NCI-H187 (cell line): ENCODE data around the gene NBPF6.
"Not testable (repeated sequence)": the region's sequence is repeated elsewhere in the genome, so short reads cannot be mapped to it uniquely, and the experiment has no call there.

Experiments used
- DNase-seq, 2 experiments: peaks; one replicate each; lab custom pipeline; 2025; lab: John Stamatoyannopoulos, UW

Gene NBPF6

DNA sequence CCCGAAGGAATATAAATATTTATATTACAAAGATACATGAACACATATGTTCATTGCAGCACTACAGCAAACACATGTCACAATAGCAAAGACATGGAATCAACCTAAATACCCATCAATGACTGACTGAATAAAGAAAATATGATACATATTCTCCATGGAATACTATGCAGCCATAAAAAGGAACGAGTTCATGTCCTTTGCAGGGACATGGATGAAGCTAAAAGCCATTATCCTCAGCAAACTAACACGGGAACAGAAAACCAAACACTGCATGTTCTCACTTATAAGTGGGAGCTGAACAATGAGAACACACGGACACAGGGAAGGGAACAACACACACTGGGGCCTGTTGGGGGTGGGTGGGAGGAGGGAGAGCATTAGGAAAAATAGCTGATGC is 46.7 kb downstream of the NBPF6 start:
- DNase-seq, result not testable (repeated sequence)

DNA sequence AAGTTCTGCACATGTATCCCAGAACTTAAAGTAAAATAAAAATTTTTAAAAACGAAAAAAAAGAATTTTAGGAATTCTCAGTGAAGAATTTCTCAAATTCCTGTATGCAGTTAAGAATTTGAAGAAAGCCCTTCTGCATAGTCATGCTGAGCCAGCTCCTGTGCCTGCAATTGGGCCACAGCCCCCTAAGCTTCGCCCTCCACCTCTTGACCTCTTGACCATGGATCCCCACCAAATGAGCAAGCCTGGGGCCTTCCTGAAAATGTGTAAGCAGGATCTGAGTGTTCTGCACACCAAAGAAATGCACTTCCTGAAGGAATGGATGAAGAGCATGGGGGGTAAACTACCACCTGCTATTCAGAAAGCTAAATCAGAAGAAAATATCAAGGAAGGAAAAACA is 52.0 kb downstream of the NBPF6 start:
- DNase-seq, result no peak

DNA sequence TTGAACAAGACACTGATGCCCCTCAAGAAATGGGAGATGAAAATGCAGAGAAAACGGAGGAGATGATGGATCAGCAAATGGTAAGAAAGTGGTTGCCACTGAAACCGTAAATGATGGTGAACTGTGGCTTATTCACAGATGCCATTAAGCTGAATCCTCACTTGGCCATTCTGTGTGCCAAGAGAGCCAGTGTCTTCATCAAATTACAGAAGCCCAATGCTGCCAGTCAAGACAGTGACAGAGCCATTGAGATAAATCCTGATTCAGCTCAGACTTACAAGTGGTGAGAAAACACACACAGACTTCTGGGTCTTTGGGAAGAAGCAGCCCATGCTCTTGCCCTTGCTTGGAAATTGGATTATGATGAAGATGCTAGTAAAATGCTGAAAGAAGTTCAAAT is 52.5 kb downstream of the NBPF6 start:
- DNase-seq, result no peak

DNA sequence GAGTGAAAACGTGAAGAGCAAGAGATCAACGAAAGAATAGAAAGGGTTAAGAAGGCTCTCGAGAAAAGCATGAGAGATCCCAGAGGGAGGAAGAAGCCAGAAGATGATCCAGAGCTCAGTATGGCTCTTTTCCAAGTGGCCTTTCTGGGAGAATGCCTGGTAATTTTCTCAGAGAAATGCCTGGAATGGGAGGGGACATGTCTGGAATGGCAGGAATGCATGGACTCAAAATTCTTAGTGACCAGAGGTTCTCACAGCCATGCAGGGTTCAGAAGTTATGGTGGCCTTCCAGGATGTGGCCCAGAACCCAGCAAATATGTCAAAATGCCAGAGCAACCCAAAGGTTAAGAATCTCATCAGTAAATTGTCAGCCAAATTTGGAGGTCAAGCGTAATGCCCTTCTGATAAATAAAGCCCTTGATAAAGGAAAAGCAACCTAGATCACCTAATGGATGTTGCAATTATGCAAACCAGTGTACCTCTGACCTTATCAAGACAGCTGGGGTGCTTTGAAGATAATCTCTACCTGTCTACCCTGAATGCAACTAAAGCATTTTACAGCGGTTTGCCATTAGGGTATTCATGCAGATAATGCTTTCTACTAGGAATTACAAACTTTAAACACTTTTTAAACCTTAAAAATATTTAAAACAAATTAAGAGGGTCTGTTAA is 53.1 kb downstream of the NBPF6 start:
- no peak for DNase-seq

DNA sequence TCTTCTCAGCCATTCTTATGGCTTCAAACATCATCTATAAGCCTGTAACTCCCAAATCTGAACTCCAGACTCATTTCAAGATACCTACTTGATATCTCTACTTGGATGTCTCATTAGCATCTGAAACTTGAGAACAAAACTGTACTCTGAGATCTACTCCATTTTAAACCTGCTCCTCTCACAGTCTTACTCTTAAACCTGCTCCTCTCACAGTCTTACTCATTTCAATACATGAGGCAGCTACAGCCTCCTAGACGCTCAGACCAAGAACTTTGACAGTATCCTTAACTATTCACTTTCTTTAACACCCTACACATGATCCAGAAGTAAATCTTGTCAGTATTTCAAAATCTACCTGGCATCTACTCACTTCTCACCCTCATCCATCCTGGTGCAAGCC is 54.3 kb downstream of the NBPF6 start:
- DNase-seq, result no peak

DNA sequence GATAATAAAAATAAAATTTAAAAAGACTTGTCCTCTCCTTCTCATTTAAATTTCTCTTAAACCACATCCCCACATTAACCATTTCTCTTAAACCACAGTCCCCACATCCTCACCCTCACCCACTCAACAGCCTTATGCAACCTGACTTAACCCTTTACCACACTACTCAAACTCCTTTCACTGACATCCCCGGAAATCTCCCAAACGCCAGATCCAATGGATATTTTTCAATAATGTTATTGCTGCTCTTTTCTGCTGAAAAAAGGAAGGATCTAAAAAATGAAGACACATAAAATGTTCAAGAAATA is 55.6 kb downstream of the NBPF6 start:
- no peak for DNase-seq

DNA sequence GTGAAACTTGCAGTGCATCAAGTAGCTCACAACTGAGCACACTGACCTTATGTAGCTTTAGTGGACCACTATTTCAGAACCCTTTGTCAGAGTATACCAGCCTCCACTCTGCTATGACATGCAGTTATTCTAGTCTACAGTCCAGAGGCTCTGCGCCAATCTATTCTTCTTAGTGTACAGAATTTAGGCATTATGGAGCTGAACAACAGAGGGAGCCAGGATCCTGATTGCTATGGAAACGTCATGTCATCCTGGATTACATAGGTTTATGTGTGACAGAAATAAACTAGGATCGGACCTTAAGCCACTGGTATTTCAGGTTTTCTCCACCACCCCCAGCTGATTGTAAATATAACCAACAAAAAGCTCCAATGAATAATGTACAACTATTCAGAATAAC is 61.6 kb downstream of the NBPF6 start:
- no peak for DNase-seq

DNA sequence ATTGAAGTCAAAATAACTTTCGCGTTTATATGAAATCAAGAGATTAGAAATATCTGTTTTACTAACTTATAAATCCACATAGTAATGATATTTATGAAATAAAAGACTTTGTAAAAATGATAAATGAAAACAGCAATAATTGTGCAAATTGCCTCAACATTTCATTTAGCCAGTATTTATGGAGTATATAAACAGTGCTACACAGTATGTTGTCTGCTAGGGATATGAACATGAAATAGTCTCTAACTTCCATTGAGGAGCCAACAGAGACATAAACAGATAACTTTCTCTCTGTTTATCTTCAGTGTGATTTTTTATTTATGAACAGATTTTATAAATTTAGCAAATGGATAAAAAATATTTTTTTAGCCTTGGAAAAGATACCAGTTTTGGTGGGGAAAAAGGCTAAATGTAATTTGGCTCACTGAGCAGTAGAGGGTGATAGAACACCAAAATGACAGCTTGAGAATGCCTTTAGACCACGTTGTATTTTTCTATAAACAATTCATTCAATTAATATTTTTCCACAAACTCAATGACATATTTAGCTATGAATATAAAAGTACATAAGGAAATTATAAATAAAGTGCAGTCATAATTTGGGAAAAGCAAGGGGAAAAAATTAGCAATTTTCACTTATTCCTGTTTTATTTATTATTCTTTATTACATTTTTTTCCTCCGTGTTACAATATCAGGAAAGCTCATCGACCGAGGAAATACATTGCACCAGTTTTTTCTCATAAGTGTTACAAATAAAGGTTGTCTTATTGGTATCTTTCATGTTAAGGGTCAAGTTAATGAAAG is 62.3 kb downstream of the NBPF6 start:
- no peak for DNase-seq

DNA sequence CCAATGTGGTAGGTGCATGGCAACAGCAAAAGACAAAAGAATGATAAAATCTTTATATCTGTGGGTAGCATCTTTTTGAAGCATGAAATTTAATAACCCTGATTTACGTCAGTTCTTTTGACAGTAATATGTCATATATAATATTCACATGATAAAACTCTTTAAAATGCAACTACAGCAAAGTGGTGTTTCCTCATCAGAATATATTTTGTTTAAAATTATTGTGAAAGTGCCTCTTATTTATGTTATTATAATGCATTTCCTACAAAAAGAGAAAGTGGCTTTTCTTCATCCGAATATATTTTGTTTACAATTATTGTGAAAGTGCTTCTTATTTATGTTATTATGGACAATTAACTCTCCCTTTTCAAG is 62.9 kb downstream of the NBPF6 start:
- DNase-seq, result no peak

DNA sequence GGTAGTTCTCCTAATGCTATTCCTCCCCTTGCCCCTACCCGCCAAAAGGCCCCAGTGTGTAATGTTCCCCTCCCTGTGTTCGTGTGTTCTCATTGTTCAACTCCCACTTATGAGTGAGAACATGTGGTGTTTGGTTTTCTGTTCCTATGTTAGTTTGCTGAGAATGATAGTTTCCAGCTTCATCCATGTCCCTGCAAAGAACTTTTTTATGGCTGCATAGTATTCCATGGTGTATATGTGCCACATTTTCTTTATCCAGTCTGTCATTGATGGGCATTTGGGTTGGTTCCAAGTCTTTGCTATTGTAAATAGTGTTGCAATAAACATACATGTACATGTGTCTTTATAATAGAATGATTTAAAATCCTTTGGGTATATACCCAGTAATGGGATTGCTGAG is 63.8 kb downstream of the NBPF6 start:
- DNase-seq, result not testable (repeated sequence)

DNA sequence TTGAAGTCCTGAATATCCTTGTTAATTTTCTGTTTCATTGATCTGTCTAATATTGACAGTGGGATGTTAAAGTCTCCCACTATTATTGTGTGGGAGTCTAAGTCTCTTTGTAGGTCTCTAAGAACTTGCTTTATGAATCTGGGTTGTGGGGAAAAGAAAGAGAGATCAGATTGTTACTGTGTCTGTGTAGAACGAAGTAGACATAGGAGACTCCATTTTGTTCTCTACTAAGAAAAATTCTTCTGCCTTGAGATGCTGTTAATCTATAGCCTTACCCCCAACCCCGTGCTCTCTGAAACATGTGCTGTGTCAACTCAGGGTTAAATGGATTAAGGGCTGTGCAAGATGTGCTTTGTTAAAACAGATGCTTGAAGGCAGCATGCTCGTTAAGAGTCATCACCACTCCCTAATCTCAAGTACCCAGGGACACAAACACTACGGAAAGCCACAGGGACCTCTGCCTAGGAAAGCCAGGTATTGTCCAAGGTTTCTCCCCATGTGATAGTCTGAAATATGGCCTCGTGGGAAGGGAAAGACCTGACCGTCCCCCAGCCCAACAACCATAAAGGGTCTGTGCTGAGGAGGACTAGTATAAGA is 67.3 kb downstream of the NBPF6 start:
- DNase-seq, result not testable (repeated sequence)
